ENCODE data around the gene C10orf53.

Gene C10orf53

DNA sequence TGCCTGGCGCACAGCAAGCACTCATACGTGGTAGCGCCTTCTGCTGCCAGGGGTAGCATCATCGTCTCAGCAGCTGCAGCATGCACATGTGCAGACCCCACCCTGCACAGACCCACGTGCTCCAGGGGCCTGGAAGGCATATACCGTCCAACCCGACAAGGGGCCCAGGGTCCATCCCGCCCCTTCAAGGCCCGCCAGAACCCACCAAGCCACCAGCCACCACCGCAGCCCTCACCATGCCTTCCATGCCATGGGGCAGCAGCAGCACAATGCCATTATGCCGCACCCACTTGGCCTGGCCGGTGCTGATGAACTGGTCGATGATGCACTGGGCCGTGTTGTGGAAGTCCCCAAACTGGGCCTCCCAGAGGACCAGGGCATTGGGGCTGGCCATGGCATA is 60.0 kb downstream of the C10orf53 start:
- no peak for DNase-seq

DNA sequence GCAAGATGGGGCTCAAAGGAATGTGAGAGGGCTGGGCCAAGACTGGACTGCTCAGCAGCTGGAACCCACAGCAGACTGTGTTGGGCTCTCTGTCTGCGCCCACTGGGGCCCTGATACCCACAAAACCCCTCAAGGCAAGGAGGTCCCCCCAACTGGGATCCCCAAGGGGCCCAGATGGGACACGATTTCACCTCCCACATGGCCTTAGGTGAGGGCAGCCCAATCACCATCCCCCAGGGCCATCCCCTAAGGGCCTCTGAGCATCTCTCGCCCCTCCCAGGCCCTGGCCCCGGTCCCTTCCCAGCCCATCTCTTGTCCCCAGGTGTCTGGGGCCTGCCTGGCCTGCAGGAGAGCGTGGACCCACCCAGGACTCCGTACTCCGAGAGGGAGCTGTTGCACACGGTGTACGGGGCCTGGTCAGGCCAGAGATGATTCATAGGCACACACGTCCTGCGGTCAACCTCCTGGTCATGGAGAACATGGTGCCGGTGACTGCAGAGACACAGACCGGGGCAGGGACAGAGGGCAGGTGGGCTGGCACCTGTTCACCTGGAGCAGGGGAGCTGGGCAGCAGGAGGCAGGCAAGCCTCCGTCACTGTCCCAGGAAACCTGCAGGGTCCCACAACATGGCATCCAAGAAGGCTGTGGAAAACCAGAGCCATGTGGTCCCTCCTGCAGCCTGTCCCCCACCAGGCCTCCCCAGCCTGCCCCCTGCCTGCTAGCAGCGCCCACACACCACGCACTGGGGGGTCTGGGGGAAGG is 61.1 kb downstream of the C10orf53 start:
- DNase-seq: no peak

DNA sequence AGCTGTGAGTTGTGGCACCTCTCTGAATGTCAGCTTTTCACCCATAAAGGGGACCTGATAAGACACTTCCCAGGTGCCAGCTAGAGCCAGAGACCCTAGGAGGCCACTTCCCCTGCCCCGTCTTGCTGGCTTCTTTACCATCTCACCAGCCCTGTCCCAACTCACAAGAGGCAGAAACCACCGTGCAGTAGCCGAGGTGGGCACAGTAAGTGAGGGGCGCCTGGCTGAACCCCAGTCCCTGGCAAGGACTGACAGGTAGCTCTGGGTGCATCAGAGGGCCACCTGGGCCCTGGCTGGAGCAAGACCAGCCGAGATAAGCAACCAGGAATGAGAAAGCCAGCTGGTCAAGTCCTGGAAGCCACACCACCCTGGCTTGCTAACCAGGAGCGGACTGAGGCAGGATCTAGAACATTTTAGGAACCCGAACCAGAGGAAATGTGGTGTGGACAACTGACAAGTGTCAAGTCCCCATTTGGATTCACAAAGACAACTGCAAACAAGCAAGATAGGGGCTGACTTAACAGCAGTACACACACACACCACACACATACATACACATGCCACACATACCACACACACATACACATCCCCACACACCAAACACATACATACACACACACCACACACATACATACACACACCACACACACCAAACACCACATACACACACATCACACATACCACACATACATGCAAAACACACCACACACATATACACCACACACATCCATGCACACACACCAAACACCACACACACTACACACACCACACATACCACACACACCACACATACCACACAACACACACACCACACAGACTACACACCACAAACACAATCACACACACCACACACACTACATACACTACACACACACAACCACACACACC is 61.9 kb downstream of the C10orf53 start:
- DNase-seq: no peak

DNA sequence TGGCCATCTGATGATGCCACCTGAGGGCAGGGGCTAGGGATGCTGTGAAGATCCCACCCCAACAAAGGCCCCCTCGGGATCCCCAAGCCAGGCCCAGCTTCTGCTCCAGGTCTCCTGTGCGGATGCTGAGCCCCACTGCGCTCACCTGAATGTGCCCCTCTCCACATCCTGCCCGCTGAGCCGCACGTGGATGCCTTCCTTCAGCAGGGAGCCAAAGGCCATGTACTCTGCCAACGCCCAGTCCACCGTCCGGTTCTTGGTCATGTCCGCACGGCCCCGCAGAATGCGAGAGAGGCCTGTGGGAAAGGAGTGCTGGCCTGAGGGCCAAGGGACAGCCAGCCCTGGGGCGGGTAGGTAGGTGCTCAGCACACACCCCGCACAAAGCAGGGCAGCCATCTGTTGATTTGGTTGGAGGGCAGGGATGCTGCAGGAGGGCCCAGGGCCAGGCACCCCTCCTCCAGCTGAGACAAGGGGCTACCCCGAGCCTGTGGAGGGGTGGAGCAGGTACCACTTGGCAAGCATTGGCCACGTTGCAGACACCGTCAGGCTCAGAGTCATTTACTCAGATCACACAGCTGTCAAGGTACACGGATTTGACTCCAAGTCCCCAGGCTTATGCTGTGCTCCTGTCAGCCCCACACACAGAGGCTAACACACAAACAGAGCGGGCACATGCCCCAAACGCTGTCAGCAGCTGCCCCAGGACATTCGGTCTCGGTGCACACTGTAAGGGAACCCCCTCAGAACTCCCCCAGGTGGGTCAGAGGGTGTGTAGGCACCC is 63.4 kb downstream of the C10orf53 start:
- DNase-seq: no peak

DNA sequence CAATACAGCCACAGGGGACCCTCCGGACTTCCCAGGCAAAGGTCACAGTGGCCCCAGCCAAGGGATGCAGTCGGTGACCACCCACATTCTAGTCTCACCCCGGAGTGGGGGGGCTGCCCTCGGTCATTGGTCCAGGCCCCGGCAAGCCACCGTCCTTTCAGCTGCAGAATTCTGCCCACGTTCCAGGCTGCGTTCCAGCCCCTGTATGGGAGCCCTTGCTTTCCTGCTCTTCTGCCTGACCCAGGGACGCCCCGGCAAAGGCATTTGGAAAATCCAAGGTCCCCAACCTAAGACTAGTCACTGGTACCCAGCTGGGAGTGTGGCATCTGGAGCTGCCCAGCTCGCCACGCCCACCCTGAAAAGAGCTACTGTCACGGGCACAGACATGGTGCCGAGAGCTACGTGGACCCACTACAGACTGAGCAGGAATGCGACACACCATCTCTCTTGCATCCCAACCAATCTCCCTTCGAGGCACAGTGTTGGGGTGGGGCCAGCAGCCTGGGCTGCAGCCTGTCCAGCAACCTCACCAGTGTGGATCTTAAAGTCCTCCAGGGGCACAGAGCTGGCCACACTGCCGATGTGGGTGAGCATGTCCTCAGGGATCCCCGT is 64.1 kb downstream of the C10orf53 start:
- no peak for DNase-seq

DNA sequence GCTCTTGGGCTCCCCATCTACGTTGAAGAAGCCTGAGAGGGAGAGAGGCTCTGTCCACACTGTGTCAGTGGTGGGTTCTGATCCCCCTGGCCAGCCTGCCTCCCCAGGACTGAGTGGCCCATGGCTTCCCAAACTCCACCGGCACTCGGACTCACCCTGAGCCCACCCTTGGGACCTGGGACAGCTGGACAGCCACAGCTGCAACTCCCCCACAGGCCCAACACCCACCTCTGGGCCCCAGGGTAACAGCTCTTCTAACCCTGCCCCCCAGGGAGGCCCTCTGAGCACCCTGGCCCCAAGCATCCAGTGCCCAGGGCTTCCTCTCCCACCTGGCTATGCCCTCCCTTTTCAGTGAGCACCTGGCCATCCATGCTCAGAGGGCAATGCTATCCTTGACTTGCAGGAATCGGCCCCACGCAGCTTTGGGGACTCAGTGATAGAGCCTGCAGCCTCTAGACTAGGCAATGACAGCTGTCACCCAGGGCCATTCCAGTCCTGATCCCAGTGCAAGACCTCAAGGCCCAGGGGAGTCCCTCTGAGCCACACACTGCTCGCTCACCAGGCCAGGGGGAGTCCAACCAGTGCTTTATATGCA is 64.7 kb downstream of the C10orf53 start:
- no peak for DNase-seq

DNA sequence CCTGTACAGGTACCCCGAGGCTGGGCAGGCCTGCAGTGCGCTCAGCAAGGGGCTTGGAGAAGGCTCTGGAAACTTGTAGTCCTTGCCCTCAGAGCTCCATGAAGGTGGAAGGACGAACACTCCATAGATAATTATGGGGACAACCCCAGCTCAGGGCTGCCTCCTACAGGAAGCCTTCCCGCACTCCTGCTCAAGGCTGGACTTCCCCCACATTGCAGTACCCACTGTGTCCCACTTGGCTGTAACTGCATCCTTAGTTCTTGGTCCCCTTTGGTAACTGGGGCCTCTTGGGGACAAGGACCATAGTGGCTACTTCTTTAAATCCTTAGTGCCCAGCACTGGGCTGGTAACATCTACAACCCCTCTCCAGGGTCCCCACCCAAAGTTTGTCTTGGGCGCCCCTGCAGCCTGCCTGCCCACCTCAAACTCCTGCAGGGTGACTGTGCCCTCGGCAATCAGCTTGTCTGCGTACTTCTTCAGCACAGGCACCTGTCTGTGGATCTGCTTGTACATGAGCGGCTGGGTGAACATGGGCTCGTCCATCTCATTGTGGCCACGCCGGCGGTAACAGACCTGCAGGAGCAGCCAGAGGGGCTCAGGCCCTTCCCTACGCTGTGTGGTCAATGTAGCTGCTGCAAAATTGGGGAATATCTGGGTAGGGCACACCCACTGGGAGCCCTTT is 65.6 kb downstream of the C10orf53 start:
- DNase-seq: no peak

DNA sequence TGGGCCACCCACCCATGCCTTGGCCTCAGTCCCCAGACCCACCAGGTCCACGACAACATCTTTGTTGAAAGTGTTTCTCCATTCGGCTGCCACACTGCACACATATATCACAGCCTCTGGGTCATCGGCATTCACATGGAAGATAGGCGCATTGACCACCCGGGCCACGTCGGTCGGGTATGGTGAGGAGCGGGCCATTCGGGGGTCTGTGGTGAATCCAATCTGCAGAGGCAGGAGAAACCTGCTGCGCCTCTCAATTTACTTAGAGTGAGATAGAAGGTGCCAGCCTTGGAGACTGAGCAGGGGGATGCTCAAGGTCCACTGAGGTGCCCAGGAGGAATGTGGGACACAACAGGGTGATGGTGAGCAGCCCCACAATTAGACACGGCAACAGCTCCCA is 66.3 kb downstream of the C10orf53 start:
- no peak for DNase-seq

DNA sequence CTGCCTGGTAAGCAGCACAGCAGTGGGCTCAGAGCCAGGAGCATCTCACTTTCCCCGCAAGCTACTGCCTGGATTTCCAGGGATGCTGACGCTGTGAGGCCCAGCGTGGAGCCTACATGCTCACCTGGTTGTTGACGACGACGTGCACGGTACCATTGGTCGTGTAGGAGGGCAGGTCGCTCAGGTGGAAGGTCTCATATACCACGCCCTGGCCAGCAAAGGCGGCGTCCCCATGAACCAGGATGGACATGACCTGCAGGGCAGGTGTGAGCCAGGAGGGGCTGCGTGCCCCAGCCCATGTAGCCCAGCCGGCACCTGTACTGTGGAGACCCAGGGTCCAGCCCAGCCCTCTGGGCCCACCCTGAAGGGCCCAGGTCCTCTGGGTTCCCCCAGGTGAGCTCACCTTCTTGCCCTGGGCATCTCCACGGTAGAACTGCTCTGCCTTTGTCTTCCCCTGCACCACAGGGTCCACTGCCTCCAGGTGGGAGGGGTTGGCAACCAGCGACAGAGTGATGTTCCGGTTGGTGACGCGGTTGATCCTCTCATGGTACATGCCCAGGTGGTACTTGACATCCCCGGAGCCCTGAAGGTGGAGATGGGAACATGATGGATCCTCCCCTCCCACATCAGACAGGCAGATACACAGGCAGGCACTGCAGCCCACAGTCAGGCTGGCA is 67.3 kb downstream of the C10orf53 start:
- no peak for DNase-seq

Measured in CD4-positive, alpha-beta T cell treated with Interleukin-15 for 1 hour (primary cell).